HTR-8/SVneo (cell line): ENCODE measurements around the gene CRYBA1.

Source experiments
- DNase-seq: peaks from one replicate; pipeline ENCODE4 v3.0.0; 2011; ENCODE audit warnings: low spot score, mixed read lengths; ENCODE audit not compliant: insufficient read length
- FAIRE-seq: peaks from 2 replicates; lab custom pipeline; 2011; peaks lifted over from hg19 to GRCh38; lab: Jason Lieb, UNC

Gene CRYBA1

DNA sequence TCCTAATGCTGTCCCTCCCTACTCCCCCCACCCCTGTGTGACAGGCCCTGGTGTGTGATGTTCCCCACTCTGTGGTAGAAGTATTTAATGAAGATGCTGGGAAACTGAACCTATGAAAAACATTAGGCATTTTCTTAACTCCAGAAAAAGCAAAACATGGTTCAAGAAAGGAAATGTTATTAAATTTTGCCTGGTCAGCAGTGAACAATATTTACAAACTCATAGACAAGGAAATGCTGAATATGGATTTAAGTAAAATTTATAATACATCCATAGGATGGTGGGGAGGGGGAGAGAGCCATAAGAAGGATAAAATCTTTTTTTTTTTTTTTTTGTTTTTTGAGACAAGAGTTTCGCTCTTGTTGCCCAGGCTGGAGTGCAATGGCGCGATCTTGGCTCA is 10.8 kb upstream of the CRYBA1 start:
- no peak for FAIRE-seq

GRCh38 chr17:29237476-29238132 is 9.1 kb upstream of the CRYBA1 start:
- FAIRE-seq (no peak), DNase-seq (no peak)

More for the DNA sequence above, 10.8 kb upstream of the CRYBA1 start:
- DNase-seq, result no peak

GRCh38 chr17:29238133-29238850 is 8.4 kb upstream of the CRYBA1 start:
- FAIRE-seq, result no peak
- no peak for DNase-seq

DNA sequence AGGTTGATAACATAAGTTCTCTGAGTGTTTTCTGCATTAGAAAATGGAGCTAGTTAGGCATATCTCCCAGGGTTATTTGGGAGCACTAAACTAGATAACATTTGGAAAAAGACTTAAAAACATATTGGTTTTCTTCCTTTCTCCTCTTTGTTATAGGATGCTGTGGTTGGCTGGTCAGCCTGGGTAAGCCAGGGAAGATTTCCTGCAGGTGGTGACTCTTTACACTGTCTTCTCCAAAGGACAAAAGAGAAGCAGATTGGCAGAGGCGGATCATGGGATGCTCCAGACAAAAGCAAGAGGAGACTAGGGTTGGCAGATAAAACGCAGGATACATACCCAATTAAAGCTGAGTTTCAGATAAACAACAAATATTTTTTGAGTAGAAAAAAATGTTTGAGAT is 6.2 kb upstream of the CRYBA1 start:
- FAIRE-seq, result no peak
- no peak for DNase-seq

- FAIRE-seq, result peak; percentile 97
- DNase-seq, result peak; percentile 93
These were observed 5.4 kb upstream of the CRYBA1 start for GRCh38 chr17:29240968-29241963.

DNA sequence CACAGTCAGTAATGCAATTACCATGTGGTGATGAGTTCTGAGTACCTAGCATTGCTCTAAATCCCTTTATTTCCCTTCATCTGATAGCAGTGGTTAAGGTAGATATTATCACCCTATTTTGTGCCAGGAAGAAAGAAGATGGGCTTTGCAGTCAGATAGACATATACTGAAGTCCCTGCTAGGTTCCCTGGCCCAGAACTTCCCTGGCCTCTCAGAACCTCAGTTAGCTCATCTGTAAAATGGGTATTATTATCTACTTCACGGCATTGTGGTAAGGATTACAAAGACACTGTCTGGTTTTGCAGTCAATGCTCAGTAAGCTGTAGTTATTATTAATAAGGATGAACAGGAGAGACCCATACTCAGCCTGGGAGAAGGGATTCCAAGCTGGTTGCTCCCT is 4.6 kb upstream of the CRYBA1 start:
- DNase-seq (no peak), FAIRE-seq (no peak)

GRCh38 chr17:29242790-29243189 is 3.9 kb upstream of the CRYBA1 start:
- no peak for FAIRE-seq
- no peak for DNase-seq

DNA sequence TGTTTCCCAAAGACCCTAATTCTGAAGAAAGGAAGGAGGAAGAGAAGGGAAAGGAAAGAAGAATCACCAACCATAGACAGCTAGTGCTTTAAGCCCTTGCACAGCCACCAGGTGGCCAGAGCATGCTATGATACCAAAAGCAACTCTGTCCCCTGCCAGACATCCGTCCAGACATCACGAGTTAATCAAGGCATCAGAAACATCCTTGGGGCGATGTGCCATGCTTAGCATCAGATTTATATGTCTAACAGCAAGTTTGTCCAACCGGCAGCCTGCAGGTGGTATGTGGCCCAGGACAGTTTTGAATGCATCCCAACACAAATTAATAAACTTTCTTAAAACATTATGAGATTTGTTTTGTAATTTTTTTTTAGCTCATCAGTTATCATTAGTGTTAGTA is 2.9 kb upstream of the CRYBA1 start:
- DNase-seq (no peak), FAIRE-seq (peak; percentile 74)

DNA sequence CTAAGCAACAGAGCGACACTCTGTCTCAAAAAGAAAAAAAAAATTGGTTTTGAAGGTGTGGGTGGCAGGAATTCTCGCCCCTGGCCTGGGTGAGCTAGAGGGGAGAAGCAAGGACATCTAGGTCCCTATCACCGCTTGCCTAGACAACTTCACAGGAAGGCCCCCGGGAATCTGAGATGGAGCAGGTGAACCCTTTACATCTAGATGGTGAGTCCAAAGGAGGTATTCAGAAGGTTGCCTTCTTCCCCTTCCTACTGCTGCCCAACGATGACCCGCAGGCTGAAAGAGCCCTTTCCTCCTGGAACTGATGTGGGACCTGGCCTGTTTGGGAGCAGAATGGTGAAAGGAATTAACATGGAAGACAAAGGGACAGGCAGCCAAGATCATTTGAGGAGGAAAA is 1.3 kb upstream of the CRYBA1 start:
- no peak for DNase-seq
- FAIRE-seq, result no peak

DNA sequence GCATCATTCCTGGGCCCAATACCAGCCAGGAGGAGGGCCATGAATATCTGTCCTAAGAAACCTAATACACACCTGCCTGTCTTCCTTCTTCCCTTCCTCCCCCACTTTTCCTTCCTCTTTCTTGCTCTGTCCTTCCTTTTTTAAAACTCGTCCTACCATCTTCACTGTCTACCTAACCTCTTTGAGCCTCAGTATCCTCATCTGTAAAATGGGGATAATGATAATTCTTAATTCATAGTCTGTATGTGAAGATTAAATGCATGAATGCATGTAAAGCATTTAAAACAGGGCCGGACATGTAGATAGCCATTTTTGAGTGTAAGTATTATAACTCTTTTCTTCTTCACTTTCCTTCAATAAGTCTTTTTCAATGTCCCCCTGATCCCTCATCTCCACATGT is 560 bp downstream of the CRYBA1 start:
- FAIRE-seq (no peak), DNase-seq (no peak)

DNA sequence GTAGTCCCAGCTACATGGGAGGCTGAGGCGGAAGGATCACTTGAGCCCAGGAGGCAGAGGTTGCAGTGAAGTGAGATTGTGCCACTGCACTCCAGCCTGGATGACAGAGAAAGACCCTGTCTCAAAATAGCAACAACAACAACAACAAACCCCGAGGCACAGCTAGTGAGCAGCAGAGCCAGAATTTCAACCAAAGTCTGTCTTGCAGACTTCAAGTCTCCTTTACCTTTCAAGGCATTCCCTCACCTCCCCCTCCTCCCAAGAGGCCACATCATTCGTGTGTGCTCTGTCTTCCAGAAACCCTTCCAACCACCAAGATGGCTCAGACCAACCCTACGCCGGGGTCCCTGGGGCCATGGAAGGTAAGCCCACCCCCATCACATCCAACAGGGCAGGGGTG is 2.2 kb downstream of the CRYBA1 start:
- FAIRE-seq (no peak), DNase-seq (no peak)

DNA sequence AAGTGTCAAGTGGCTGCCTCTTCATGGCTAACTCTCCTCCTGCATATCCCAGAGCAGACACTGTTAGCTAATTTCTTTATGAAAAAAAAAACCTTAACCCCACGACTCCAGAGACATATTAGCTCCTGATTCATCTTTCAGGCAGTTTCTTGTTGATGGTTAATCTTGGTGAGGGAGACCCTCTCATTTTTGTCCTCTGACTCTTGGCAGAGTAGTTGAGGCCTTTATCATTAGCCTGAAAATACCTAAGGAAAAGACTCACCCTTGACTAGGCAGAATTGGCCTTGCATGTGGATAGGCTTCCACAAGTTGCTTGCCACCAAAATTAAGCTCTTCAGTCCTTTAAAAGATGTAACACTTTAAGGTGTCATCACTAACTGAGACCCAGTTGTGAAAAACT is 4.0 kb downstream of the CRYBA1 start:
- FAIRE-seq (no peak), DNase-seq (no peak)

GRCh38 chr17:29251184-29251583 is 4.5 kb downstream of the CRYBA1 start:
- FAIRE-seq (no peak), DNase-seq (no peak)

GRCh38 chr17:29252101-29252791 is 5.6 kb downstream of the CRYBA1 start:
- DNase-seq, result no peak
- FAIRE-seq, result no peak

DNA sequence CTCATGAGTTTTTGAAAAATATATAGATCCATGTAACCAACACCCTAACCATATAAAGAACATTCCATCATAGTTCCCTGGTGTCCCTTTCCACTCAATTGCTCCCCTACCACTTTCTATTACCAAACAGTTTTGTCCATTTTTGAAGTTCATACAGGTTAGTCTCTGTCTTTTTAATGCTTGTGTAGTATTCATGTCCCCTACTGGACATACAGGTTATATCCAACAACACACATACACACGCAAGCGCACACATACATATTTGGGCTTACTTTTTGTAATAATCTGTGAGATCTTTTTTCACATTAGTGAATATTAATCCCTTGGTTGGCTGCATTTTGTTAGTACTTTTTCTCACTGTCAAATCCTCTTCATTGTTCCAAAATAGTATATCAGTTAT is 6.4 kb downstream of the CRYBA1 start:
- FAIRE-seq, result no peak
- no peak for DNase-seq

- no peak for FAIRE-seq
- no peak for DNase-seq
These were observed 9.4 kb downstream of the CRYBA1 start for GRCh38 chr17:29255926-29256522.

GRCh38 chr17:29256735-29257466 is 10.2 kb downstream of the CRYBA1 start:
- DNase-seq (no peak), FAIRE-seq (no peak)

DNA sequence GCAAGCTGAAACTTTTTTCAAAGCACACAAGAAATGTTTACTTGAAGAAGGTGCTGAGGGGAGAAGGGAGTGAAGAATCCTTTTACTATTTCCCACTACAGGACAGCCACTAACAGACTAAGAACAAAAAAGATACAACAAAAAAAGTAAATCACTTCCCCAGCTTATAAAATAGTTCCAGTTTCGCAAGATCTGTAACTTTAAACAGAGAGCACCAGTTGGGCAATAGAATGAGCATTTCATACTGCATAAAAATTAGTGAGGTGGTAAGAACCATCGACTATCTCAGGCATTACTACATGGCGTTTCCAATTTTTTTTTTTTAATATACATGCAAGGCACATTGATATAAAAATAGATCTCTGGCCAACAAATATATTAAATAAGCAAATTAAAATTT is 11.1 kb downstream of the CRYBA1 start:
- DNase-seq (no peak), FAIRE-seq (no peak)

DNA sequence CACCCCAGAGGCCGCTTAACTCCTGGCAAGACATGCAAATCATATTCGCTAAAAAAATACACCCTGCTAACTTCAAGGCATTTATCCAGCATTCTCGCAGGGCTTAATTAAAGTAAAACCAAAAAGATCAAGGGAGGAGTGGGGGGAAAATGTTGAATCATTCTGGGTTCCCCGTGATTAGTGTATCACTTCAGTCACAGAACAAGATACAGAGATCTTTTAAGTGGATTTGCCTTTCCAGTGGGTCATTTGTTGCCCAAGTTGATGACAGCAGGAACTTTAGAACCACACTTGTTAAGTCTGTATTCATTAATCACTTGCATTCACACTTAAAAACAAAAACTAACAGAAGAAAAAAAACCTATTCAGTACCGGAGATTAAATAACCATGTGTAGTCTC is 17.3 kb downstream of the CRYBA1 start:
- DNase-seq (no peak), FAIRE-seq (no peak)
